ENCODE measurements around the gene NLRP6.

The NLRP6 gene

GRCh38 chr11:289712-290620, 11.8 kb downstream of the NLRP6 start:
- no peak for TF ChIP-seq CTCF (IDR thresholded peaks at IDR 0.05)
- DNase-seq, result peak; percentile 13
- no peak overlapping the region for H3K27ac Mint-ChIP-seq
- peaks cover 6% of the 10 kb centered on the region for H3K36me3 Mint-ChIP-seq (ENCODE audit: low read depth)
- no peaks in the 10 kb centered on the region for H3K9me3 Mint-ChIP-seq
- H3K27me3 Mint-ChIP-seq (ENCODE audit: low read depth, poor library complexity), result peaks cover 9% of the 10 kb centered on the region
- peak overlapping the region; percentile 79 for H3K4me3 Mint-ChIP-seq
- peaks cover 52% of the 10 kb centered on the region for H3K4me1 Mint-ChIP-seq

- peak overlapping the region; percentile 79 for H3K4me3 Mint-ChIP-seq
- H3K27me3 Mint-ChIP-seq (ENCODE audit: low read depth, poor library complexity), result peaks cover 9% of the 10 kb centered on the region
- no peak for DNase-seq
- H3K36me3 Mint-ChIP-seq (ENCODE audit: low read depth), result peaks cover 6% of the 10 kb centered on the region
- TF ChIP-seq CTCF (IDR thresholded peaks at IDR 0.05), result no peak
- peaks cover 49% of the 10 kb centered on the region for H3K4me1 Mint-ChIP-seq
- H3K9me3 Mint-ChIP-seq, result no peaks in the 10 kb centered on the region
- H3K27ac Mint-ChIP-seq, result peak overlapping the region; percentile 82
These were observed 12.5 kb downstream of the NLRP6 start for GRCh38 chr11:290621-291231.

GRCh38 chr11:291281-292210, 13.3 kb downstream of the NLRP6 start:
- Mint-ChIP-seq H3K36me3 (ENCODE audit: low read depth) (peaks cover 6% of the 10 kb centered on the region), H3K4me1 (peaks cover 43% of the 10 kb centered on the region), H3K27me3 (ENCODE audit: low read depth, poor library complexity) (peaks cover 5% of the 10 kb centered on the region), H3K9me3 (no peaks in the 10 kb centered on the region), H3K27ac (peak overlapping the region; percentile 82), H3K4me3 (peak overlapping the region; percentile 49)
- TF ChIP-seq CTCF (IDR thresholded peaks at IDR 0.05), result no peak
- DNase-seq, result no peak

GRCh38 chr11:292211-293121, 14.3 kb downstream of the NLRP6 start:
- DNase-seq, result no peak
- Mint-ChIP-seq H3K27me3 (ENCODE audit: low read depth, poor library complexity) (peaks cover 5% of the 10 kb centered on the region), H3K4me1 (peaks cover 44% of the 10 kb centered on the region), H3K36me3 (ENCODE audit: low read depth) (peaks cover 6% of the 10 kb centered on the region), H3K9me3 (no peaks in the 10 kb centered on the region), H3K4me3 (no peak overlapping the region), H3K27ac (no peak overlapping the region)
- TF ChIP-seq CTCF (IDR thresholded peaks at IDR 0.05), result no peak

GRCh38 chr11:293271-293851, 15.2 kb downstream of the NLRP6 start:
- no peak for TF ChIP-seq CTCF (IDR thresholded peaks at IDR 0.05)
- Mint-ChIP-seq H3K36me3 (ENCODE audit: low read depth) (peaks cover 6% of the 10 kb centered on the region), H3K4me1 (peaks cover 46% of the 10 kb centered on the region), H3K27ac (no peak overlapping the region), H3K4me3 (no peak overlapping the region), H3K9me3 (no peaks in the 10 kb centered on the region), H3K27me3 (ENCODE audit: low read depth, poor library complexity) (no peaks in the 10 kb centered on the region)
- no peak for DNase-seq
